Endothelial cell of umbilical vein (primary cell): Measurements from ENCODE around the gene P4HB. TPM values are rescaled to one million over a fixed set of nuclear protein-coding genes. Genes with fewer than 3 reads are reported as not detected.

Source experiments
- BruUV-seq: library from RNA; stranded (reverse); fragments of 400-500 nt; replicated peaks from 2 replicates; lab custom pipeline; 2021; lab: Mats Ljungman, UMichigan
- CTCF ChIA-PET: fragments of 300-600, 350-600 bp; sonication (Branson Sonifier 250); formaldehyde crosslinking; loops from one replicate; lab custom pipeline; 2021; ENCODE audit warnings: antibody characterized with exemption, inconsistent platforms; lab: Charles Lee
- POLR2A ChIA-PET: fragments of 300-600, 350-600 bp; sonication (Branson Sonifier 250); formaldehyde crosslinking; loops from one replicate; lab custom pipeline; 2021; ENCODE audit warnings: antibody characterized with exemption, inconsistent platforms; lab: Charles Lee
- DNase-seq: peaks from one replicate; pipeline ENCODE4 v3.0.0-alpha.2; 2011; ENCODE audit warnings: low read depth, low spot score
- FAIRE-seq: peaks from 2 replicates; lab custom pipeline; 2011; peaks lifted over from hg19 to GRCh38; lab: Jason Lieb, UNC
- H2AFZ ChIP-seq: 2 replicates; pipeline ENCODE4 v1.6.0; 2012; ENCODE audit warnings: low read depth, low read length, control low read depth, inconsistent platforms
- H3K27ac ChIP-seq: 2 replicates; pipeline ENCODE4 v1.5.1; 2011; ENCODE audit warnings: low read depth, mild to moderate bottlenecking, control low read depth, low read length, moderate library complexity; ENCODE audit not compliant: insufficient read depth
- H3K27me3 ChIP-seq, 2 experiments: 2 replicates each; pipeline versions ENCODE4 v1.6.0 to v1.6.1; 2011; ENCODE audit warnings: low read length in 2 of 2, mixed read lengths in 1 of 2; ENCODE audit not compliant: control insufficient read depth in 2 of 2, insufficient read depth in 2 of 2
- H3K36me3 ChIP-seq, 2 experiments: 2 replicates in 1 of 2; 3 replicates in 1 of 2; pipeline ENCODE4 v1.5.1; 2011; ENCODE audit warnings: low read length in 2 of 2, mild to moderate bottlenecking in 1 of 2, moderate library complexity in 1 of 2; ENCODE audit not compliant: control insufficient read depth in 2 of 2, insufficient read depth in 2 of 2; ENCODE audit errors: extremely low read depth in 1 of 2
- H3K4me1 ChIP-seq: 3 replicates; pipeline ENCODE4 v1.5.1; 2011; ENCODE audit warnings: mild to moderate bottlenecking, low read length; ENCODE audit not compliant: control insufficient read depth, insufficient read depth; ENCODE audit errors: extremely low read depth
- H3K4me2 ChIP-seq: 2 replicates; pipeline ENCODE4 v1.6.1; 2011; ENCODE audit warnings: low read length, control low read depth, mixed read lengths; ENCODE audit not compliant: insufficient read depth
- H3K4me3 ChIP-seq, 3 experiments: fragments of 200-600 bp in 1 of 3; sonication (generic), shearing (Covaris generic) in 1 of 3; replicated peaks in 1 of 3; 2 replicates each; pipeline ENCODE4 v1.5.1; 2011 to 2016; ENCODE audit warnings: control low read depth in 3 of 3, low read length in 3 of 3, mild to moderate bottlenecking in 2 of 3, inconsistent platforms in 1 of 3, low read depth in 1 of 3, moderate library complexity in 1 of 3; ENCODE audit not compliant: insufficient read depth in 1 of 3
- H3K79me2 ChIP-seq: 2 replicates; pipeline ENCODE4 v1.6.0; 2012; ENCODE audit warnings: low read length, inconsistent platforms; ENCODE audit not compliant: control insufficient read depth, insufficient read depth
- H3K9ac ChIP-seq: replicated peaks from 2 replicates; pipeline ENCODE3; 2011; ENCODE audit warnings: low read length, control low read depth; ENCODE audit not compliant: insufficient read depth; ENCODE audit errors: extremely low read depth
- H3K9me1 ChIP-seq: replicated peaks from 3 replicates; pipeline ENCODE4 v1.6.0; 2011; ENCODE audit warnings: mild to moderate bottlenecking, low read length; ENCODE audit not compliant: control insufficient read depth, insufficient read depth; ENCODE audit errors: extremely low read depth
- H3K9me3 ChIP-seq: replicated peaks from 2 replicates; pipeline ENCODE4 v1.5.1; 2012; ENCODE audit warnings: low read length, inconsistent platforms; ENCODE audit not compliant: control insufficient read depth, insufficient read depth
- H4K20me1 ChIP-seq: replicated peaks from 2 replicates; pipeline ENCODE3; 2011; ENCODE audit warnings: mild to moderate bottlenecking, low read length; ENCODE audit not compliant: control insufficient read depth, insufficient read depth; ENCODE audit errors: extremely low read depth
- EZH2 ChIP-seq: IDR thresholded peaks from 2 replicates; pipeline ENCODE4 v1.6.1; 2012; ENCODE audit warnings: borderline replicate concordance, low read depth, mild to moderate bottlenecking, moderate library complexity, low read length, inconsistent platforms; ENCODE audit not compliant: severe bottlenecking
- FOS ChIP-seq: IDR thresholded peaks from 2 replicates; pipeline ENCODE4 v1.6.1; 2011; ENCODE audit warnings: mild to moderate bottlenecking, low read length, moderate library complexity, borderline replicate concordance; ENCODE audit not compliant: insufficient read depth
- JUN ChIP-seq: IDR thresholded peaks from 2 replicates; pipeline ENCODE4 v1.6.1; 2011; ENCODE audit warnings: borderline replicate concordance, low read depth; ENCODE audit not compliant: insufficient read length, insufficient read depth
- MYC ChIP-seq: IDR thresholded peaks from one replicate; pipeline ENCODE4 v1.6.1; 2011; ENCODE audit warnings: mild to moderate bottlenecking, low read depth, low read length
- POLR2A ChIP-seq: IDR thresholded peaks from 2 replicates; pipeline ENCODE4 v1.6.1; 2012; ENCODE audit warnings: low read depth, mild to moderate bottlenecking, control low read depth, low read length
- POLR2AphosphoS5 ChIP-seq: IDR thresholded peaks from 2 replicates; pipeline ENCODE4 v1.6.1; 2012; ENCODE audit warnings: low read depth, mild to moderate bottlenecking, control low read depth, low read length, moderate library complexity; ENCODE audit not compliant: insufficient read depth
- dilution Hi-C: fragments of 300-500 bp; cut with MboI; formaldehyde crosslinking; loops from one replicate; pipeline ENCODE4 v1.15.0; 2019; ENCODE audit warnings: low sequenced_read_pairs; ENCODE audit not compliant: extremely low pct_ligation_motif_present
- intact Hi-C: fragments of 100-400 bp; cut with micrococcal nuclease; formaldehyde crosslinking; loops from one replicate; pipeline ENCODE4 v1.10.0; 2022
- polyA plus RNA-seq, 4 experiments: library from polyadenylated mRNA; depleted of rRNA in 3 of 4; stranded (reverse) in 3 of 4; unstranded in 1 of 4; fragments of >200 nt; gene quantifications; 2 replicates each; pipeline versions ENCODE4 v1.2.1 to v1.2.3, GENCODE V29; 2011 to 2012; ENCODE audit warnings: missing spikeins in 1 of 4
- total RNA-seq: library from RNA; stranded (reverse); gene quantifications from 2 replicates; pipeline ENCODE4 v1.2.3, GENCODE V29; 2021
- TF ChIP-seq, protein P1 (sequence below), 2 donors: IDR thresholded peaks; 1 replicate in 1 of 2; 2 replicates in 1 of 2; pipeline ENCODE4 v1.5.1; 2011; ENCODE audit warnings: low read length in 2 of 2, mild to moderate bottlenecking in 2 of 2, moderate library complexity in 2 of 2, control low read depth in 1 of 2, inconsistent platforms in 1 of 2, low read depth in 1 of 2; ENCODE audit not compliant: insufficient read depth in 1 of 2; ENCODE audit errors: extremely low read depth in 1 of 2
- TF ChIP-seq, protein P2 (sequence below): IDR thresholded peaks from 2 replicates; pipeline ENCODE4 v1.6.1; 2011; ENCODE audit not compliant: insufficient read depth, insufficient read length

Gene P4HB
- total and polyA plus RNA-seq, 2 donors (not counting 3 experiments of a cell fraction or from before 2014, with no cell fraction given) = 201 to 988 TPM

DNA sequence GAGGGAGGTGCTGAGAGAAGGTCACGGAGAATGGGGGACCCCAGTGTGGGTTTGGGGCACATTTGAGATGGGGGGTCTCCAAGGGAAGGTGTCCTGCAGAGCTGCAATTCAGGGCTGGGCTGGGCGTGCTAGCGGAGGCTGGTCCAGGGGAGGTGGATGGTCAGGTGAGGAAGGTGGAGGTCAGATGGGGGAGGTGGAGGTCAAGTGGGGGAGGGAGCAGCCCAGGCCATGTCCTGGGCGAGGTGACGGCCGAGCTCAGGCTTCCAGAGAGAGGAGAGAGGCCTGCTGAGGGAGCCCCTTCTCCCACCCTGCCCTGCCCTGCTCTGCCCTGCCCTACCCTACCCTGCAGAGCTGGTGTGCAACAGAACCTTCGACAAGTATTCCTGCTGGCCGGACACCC is 49.9 kb downstream of the P4HB start:
- no peaks in the 10 kb centered on the region for H3K4me1 ChIP-seq
- no peak overlapping the region for H3K9ac ChIP-seq
- dilution Hi-C loops = no loop called here
- FAIRE-seq = no peak
- no peaks in the 10 kb centered on the region for H3K79me2 ChIP-seq
- no peaks in the 10 kb centered on the region for H3K36me3 ChIP-seq
- no peak overlapping the region for H3K4me3 ChIP-seq
- intact Hi-C loops = no loop called here
- no TSS peak for BruUV-seq
- no peak for DNase-seq
- H3K27ac ChIP-seq = no peak overlapping the region
- H3K27me3 ChIP-seq = peaks cover 3 to 6% of the 10 kb centered on the region in 2 experiments
- ChIA-PET CTCF (interaction anchor here (0.6 kb wide), 1 partner anchor 812 kb away, joined by 3 read pairs; no protein-coding TSS in a partner anchor), POLR2A (no interaction called here)
- no peak overlapping the region for H3K4me2 ChIP-seq
- H3K9me1 ChIP-seq = no peaks in the 10 kb centered on the region
- TF ChIP-seq MYC = no peak
- no peak for TF ChIP-seq FOS
- TF ChIP-seq, protein P1, sequence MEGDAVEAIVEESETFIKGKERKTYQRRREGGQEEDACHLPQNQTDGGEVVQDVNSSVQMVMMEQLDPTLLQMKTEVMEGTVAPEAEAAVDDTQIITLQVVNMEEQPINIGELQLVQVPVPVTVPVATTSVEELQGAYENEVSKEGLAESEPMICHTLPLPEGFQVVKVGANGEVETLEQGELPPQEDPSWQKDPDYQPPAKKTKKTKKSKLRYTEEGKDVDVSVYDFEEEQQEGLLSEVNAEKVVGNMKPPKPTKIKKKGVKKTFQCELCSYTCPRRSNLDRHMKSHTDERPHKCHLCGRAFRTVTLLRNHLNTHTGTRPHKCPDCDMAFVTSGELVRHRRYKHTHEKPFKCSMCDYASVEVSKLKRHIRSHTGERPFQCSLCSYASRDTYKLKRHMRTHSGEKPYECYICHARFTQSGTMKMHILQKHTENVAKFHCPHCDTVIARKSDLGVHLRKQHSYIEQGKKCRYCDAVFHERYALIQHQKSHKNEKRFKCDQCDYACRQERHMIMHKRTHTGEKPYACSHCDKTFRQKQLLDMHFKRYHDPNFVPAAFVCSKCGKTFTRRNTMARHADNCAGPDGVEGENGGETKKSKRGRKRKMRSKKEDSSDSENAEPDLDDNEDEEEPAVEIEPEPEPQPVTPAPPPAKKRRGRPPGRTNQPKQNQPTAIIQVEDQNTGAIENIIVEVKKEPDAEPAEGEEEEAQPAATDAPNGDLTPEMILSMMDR (IDR thresholded peaks at IDR 0.05; ENCODE audit: extremely low read depth in 1 of 2, insufficient read depth in 1 of 2, low read depth in 1 of 2, low read length in 2 of 2) = no peak
- TF ChIP-seq JUN = no peak
- TF ChIP-seq POLR2AphosphoS5 = no peak
- TF ChIP-seq, protein P2, sequence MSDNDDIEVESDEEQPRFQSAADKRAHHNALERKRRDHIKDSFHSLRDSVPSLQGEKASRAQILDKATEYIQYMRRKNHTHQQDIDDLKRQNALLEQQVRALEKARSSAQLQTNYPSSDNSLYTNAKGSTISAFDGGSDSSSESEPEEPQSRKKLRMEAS = no peak
- no peak for TF ChIP-seq EZH2
- TF ChIP-seq POLR2A = no peak
- no peaks in the 10 kb centered on the region for H4K20me1 ChIP-seq
- no peaks in the 10 kb centered on the region for H3K9me3 ChIP-seq
- no peak overlapping the region for H2AFZ ChIP-seq
